ENCODE results near the gene ILKAP.

The ILKAP gene

GRCh38 chr2:238174291-238174690 is 29.2 kb downstream of the ILKAP start:
- no peak overlapping the region for H3K27ac ChIP-seq (replicated peaks)
- no peak for TF ChIP-seq REST (IDR thresholded peaks at IDR 0.05; ENCODE audit: insufficient replicate concordance, low read depth)
- no peak for TF ChIP-seq GABPA (IDR thresholded peaks at IDR 0.05; ENCODE audit: low read depth)
- TF ChIP-seq SPI1 (IDR thresholded peaks at IDR 0.05; ENCODE audit: borderline replicate concordance, low read depth): no peak
- TF ChIP-seq CTCF (IDR thresholded peaks at IDR 0.05; ENCODE audit: insufficient read depth, low read length): no peak
- TF ChIP-seq POLR2AphosphoS5 (IDR thresholded peaks at IDR 0.05; ENCODE audit: low read depth): no peak
- H3K27me3 ChIP-seq (ENCODE audit: insufficient read depth, poor library complexity, severe bottlenecking): no peaks in the 10 kb centered on the region
- no peak for DNase-seq (ENCODE audit: low read depth in 1 of 2, low spot score in 1 of 2)
- H3K4me3 ChIP-seq (replicated peaks; ENCODE audit: insufficient read depth, low read length): no peak overlapping the region

GRCh38 chr2:238173692-238174091 is 29.8 kb downstream of the ILKAP start:
- TF ChIP-seq POLR2AphosphoS5 (IDR thresholded peaks at IDR 0.05; ENCODE audit: low read depth) (no peak), CTCF (IDR thresholded peaks at IDR 0.05; ENCODE audit: insufficient read depth, low read length) (no peak), GABPA (IDR thresholded peaks at IDR 0.05; ENCODE audit: low read depth) (no peak), REST (IDR thresholded peaks at IDR 0.05; ENCODE audit: insufficient replicate concordance, low read depth) (no peak), SPI1 (IDR thresholded peaks at IDR 0.05; ENCODE audit: borderline replicate concordance, low read depth) (no peak)
- H3K27me3 ChIP-seq (ENCODE audit: insufficient read depth, poor library complexity, severe bottlenecking): no peaks in the 10 kb centered on the region
- H3K27ac ChIP-seq (replicated peaks): no peak overlapping the region
- DNase-seq (ENCODE audit: low read depth in 1 of 2, low spot score in 1 of 2): no peak
- no peak overlapping the region for H3K4me3 ChIP-seq (replicated peaks; ENCODE audit: insufficient read depth, low read length)

GRCh38 chr2:238172439-238172838 is 31.1 kb downstream of the ILKAP start:
- Histone ChIP-seq H3K27me3 (ENCODE audit: insufficient read depth, poor library complexity, severe bottlenecking) (no peaks in the 10 kb centered on the region), H3K4me3 (replicated peaks; ENCODE audit: insufficient read depth, low read length) (no peak overlapping the region), H3K27ac (replicated peaks) (no peak overlapping the region)
- no peak for DNase-seq (ENCODE audit: low read depth in 1 of 2, low spot score in 1 of 2)
- TF ChIP-seq POLR2AphosphoS5 (IDR thresholded peaks at IDR 0.05; ENCODE audit: low read depth) (no peak), GABPA (IDR thresholded peaks at IDR 0.05; ENCODE audit: low read depth) (no peak), REST (IDR thresholded peaks at IDR 0.05; ENCODE audit: insufficient replicate concordance, low read depth) (no peak), CTCF (IDR thresholded peaks at IDR 0.05; ENCODE audit: insufficient read depth, low read length) (no peak), SPI1 (IDR thresholded peaks at IDR 0.05; ENCODE audit: borderline replicate concordance, low read depth) (no peak)
